ENCODE data around the gene CPNE9. TPM values are rescaled to one million over a fixed set of nuclear protein-coding genes. Genes with fewer than 3 reads are reported as not detected.

Gene CPNE9, protein sequence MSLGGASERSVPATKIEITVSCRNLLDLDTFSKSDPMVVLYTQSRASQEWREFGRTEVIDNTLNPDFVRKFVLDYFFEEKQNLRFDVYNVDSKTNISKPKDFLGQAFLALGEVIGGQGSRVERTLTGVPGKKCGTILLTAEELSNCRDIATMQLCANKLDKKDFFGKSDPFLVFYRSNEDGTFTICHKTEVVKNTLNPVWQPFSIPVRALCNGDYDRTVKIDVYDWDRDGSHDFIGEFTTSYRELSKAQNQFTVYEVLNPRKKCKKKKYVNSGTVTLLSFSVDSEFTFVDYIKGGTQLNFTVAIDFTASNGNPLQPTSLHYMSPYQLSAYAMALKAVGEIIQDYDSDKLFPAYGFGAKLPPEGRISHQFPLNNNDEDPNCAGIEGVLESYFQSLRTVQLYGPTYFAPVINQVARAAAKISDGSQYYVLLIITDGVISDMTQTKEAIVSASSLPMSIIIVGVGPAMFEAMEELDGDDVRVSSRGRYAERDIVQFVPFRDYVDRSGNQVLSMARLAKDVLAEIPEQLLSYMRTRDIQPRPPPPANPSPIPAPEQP
- 6.6 and 12.5 TPM in 2 replicates for polyA plus RNA-seq

DNA sequence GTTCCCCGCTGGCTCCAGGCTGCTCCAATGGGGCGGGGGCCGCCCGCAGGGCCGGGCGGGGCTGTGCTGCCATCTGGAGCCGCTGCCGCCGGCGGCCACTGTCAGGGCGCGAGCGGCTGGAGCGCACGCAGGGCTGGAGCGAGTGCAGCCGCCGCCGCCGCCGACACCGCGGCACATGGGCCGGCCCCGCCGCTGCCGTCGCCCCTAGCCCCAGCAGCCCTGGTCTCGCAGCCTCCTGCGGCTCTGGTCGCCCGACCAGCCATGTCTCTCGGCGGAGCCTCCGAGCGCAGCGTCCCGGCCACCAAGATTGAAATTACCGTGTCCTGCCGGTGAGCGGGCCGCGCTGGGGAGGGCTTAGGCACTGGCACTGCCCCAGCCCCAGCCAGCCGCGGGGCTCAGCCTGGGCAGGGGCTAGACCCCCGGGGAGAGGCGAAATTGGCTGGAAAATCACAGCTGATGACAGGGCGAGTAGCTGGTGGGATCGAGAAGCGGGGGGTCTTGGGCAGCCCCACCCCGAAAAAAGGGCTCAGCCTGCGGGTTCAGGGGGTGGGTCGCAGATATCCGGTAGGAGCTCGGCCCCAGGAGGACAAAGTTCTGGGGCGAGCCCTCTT, at the start of gene CPNE9:
Gene CPNE9 (plus strand): TSS at position 98 of the 611 bp plus-strand sequence. CDS start 164 bp downstream, at position 262.

DNA sequence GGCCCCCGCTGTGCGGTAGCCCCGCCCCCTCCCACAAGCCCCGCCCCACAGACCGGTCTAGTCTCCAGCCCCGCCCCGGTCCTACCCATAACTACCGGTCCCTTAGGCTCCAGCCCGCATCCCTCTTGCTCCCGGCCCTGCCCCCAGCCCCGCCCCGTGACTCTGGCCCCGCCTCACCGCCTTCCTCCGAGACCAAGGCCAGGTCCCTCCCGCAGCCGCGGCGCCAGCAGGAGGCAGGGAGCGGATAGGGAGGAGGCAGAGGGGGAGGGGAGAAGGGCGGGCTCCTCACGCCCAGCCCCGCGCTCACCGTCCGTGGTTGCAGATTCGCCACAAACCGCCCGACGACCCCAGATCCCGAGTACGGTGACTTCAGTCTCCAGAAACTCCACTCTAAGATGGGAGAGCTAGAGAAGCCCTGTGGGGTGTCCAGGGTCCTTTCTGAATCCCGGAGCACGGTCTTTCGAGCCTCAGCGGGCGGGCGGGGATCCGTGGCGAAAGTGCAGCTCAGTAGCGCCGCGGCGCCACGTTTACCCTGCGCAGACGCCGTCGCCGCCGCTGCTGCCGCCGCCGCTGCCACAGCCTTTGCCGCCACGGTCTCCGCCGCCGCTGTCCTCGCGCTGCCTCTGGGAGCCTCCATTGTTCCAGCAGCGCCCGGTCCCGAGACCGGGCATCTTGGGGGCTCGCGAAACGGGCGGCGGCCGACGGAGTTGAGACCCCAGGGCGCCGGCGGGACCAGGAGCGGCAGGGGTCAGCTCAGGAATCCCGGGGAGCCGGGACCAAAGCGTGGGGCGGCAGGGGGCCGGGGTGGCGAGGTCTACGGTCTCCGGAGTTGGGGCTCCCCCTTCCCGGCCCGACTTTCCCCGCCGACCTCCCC, 27.8 kb downstream of the CPNE9 start, which contains the start of gene BRPF1:
Gene BRPF1 (plus strand): TSS at position 530 of the 874 bp plus-strand sequence. CDS start 2,406 bp downstream, outside the sequence.

GRCh38 chr3:9749645-9750555, 46.3 kb downstream of the CPNE9 start, which contains the start of gene OGG1:
TSS of gene OGG1 (plus strand) at chr3:9749952. CDS start at chr3:9750287, 335 bp downstream.

GRCh38 chr3:9769426-9770275, 66.0 kb downstream of the CPNE9 start, which contains the start of gene CAMK1:
TSS of gene CAMK1 (minus strand) at chr3:9769947. CDS start at chr3:9767749, 2,198 bp downstream.

Other genes starting within 250 kb of the CPNE9 start
- 3.7 and 6.4 TPM in 2 replicates for gene LHFPL4, start 150.0 kb upstream of the CPNE9 start, polyA plus RNA-seq
- gene MTMR14, start 54.3 kb upstream of the CPNE9 start, polyA plus RNA-seq, result 4.3 and 7.9 TPM in 2 replicates
- 0.85 and 0.97 TPM in 2 replicates for gene BRPF1, start 27.9 kb downstream of the CPNE9 start, polyA plus RNA-seq
- 1.9 and 2.9 TPM in 2 replicates for gene OGG1, start 46.1 kb downstream of the CPNE9 start, polyA plus RNA-seq
- 8.3 and 13.7 TPM in 2 replicates for gene CAMK1, start 66.1 kb downstream of the CPNE9 start, polyA plus RNA-seq
- gene TADA3, start 88.6 kb downstream of the CPNE9 start, polyA plus RNA-seq, result 12.9 and 15.4 TPM in 2 replicates
- 63.2 and 66.1 TPM in 2 replicates for gene ARPC4, start 89.2 kb downstream of the CPNE9 start, polyA plus RNA-seq
- 3.5 and 13.1 TPM in 2 replicates for gene TTLL3, start 106.4 kb downstream of the CPNE9 start, polyA plus RNA-seq
- 43.3 and 50.7 TPM in 2 replicates for gene RPUSD3, start 140.2 kb downstream of the CPNE9 start, polyA plus RNA-seq
- gene CIDEC, start 176.4 kb downstream of the CPNE9 start, polyA plus RNA-seq, result not detected in 2 replicates
- 73.1 and 97.0 TPM in 2 replicates for gene JAGN1, start 186.8 kb downstream of the CPNE9 start, polyA plus RNA-seq
- 0.42 TPM in 1 of 2 replicates, not detected in the other for gene IL17RE, start 199.0 kb downstream of the CPNE9 start, polyA plus RNA-seq
- not detected in 2 replicates for gene IL17RC, start 213.3 kb downstream of the CPNE9 start, polyA plus RNA-seq
- gene CRELD1, start 230.0 kb downstream of the CPNE9 start, polyA plus RNA-seq, result 118 and 135 TPM in 2 replicates
- 4.9 and 5.1 TPM in 2 replicates for gene PRRT3, start 248.6 kb downstream of the CPNE9 start, polyA plus RNA-seq